ENCODE results near the gene CPAMD8.

The CPAMD8 gene

DNA sequence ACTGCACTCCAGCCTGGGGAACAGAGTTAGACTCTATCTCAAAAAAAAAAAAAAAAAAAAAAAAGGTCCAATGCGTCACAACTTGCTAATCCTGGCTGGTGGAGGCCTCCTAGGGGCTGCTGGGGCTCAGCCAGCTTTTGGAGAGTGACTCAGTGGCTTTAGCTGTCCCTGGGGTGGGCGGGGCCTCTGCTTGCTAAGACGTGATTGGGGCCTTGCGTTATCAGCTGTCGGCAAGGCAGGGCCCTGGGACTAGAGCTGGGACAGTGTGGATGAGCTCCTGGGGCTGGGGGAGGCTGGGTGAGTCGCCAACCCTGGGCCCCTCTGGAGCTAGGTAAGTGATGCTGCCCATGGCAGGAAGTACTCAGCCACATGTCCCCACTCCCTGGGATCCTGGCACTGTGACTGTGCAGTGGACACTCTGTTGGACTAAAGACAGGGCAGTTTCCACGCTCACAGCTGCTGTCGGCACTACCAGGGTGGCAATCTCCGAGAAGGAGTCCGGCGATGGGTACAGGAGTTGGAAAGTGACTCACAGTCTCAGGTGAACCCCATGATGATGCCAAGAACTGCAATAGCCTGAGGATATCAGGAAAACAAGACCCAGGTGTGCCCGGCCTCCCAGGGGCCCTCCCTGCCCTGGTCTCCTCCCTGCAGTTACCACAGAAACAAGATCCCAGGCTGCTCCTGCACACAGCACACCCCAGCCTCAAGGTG, 105.6 kb downstream of the CPAMD8 start:
- peak; percentile 38 for DNase-seq (ENCODE audit: low spot score)

- no peak for DNase-seq (ENCODE audit: low spot score)
Observed at GRCh38 chr19:16919496-16919895, 107.1 kb downstream of the CPAMD8 start.

DNA sequence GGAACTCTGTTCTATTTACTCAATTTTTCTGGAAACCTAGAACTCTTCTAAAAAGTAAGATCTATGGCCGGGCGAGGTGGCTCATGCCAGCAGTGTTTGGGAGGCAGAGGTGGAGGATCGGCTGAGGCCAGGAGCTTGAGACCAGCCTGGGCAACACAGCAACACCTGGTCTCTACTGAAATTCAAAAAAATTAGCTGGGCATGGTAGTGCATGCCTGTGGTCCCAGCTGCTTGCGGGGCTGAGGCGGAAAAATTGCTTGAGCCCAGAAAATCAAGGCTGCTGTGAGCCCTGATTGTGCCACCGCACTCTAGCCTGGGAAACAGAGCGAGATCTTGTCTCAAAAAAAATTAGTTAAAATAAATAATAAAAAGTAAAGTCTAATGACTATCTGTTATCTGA, 109.2 kb downstream of the CPAMD8 start:
- DNase-seq (ENCODE audit: low spot score), result no peak

DNA sequence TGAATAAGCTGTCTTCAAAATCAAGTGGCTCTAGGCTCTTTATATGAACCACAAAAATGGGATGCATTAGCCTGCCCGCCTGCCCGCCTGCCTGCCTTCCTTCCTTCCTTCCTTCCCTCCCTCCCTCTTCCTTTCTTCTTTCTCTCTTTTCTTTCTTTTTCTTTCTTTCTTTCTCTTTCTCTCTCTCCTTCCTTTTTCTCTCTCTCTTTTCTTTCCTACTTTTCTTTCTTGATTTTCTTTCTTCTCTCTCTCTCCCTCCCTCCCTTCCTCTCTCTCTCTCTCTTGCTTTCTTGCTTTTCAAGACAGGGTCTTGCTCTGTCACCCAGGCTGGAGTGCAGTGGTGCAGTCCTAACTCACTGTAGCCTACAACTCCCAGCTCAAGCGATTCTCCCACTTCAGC, 110.9 kb downstream of the CPAMD8 start:
- no peak for DNase-seq (ENCODE audit: low spot score)

- DNase-seq (ENCODE audit: low spot score), result no peak
Observed at GRCh38 chr19:16915135-16915534, 111.5 kb downstream of the CPAMD8 start.

DNA sequence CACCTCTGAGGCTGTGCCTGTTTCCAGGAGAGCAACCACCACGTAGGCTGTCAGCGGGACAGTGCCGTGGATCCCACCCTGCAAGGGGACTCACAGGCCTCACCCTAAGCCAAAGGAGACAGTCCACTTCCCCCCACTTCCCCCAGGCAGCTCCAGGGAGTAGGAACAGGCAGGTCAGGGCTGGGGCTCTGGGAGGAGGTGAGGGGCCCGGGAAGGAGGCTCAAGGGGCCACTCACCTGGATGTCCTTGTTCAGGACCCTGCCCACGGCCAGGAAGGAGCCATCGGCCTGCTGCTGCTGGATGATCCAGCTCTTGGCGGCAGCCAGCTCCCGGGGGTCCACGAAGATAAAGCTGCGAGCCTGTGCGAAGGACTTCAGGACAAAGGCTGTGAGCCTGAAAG, 112.2 kb downstream of the CPAMD8 start:
- DNase-seq (ENCODE audit: low spot score), result no peak

- no peak for DNase-seq (ENCODE audit: low spot score)
Observed at GRCh38 chr19:16912780-16913179, 113.8 kb downstream of the CPAMD8 start.

DNA sequence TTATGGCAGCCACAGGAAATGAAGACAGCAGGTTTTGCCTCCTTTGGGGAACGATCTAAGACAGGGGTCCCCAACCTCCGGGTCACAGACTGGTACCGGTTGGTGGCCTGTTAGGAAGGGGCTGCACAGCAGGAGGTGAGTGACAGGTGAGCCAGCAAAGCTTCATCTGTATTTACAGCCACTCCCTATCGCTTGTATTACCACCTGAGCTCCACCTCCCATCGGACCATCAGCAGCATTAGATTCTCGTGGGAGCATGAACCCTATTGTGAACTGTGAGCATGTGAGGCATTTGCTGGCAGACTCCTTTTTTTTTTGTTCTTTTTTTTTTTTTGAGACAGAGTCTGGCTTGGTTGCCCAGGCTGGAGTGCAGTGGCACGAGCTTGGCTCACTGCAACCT, 115.6 kb downstream of the CPAMD8 start:
- no peak for DNase-seq (ENCODE audit: low spot score)

DNA sequence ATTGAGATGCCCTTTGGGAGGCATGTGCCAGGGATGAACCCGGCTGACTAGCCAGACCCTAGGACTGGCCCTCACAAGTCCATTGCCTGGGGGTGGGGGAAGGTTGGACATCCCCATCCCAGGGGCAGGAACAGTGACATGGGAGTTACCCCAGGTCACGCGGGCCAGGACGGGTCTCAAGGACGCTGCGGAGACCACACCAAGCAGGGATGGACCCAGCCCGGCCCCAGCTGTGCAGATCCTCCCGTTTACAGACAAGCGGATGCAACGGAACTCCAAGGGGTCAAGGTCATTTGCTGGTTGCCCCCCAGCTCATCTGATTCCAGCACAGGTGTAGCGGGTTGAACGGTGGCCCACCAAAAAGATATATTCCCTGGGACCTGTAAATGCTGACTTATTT, 117.9 kb downstream of the CPAMD8 start:
- DNase-seq (ENCODE audit: low spot score), result no peak

- no peak for DNase-seq (ENCODE audit: low spot score)
Observed at GRCh38 chr19:16904599-16904998, 122.0 kb downstream of the CPAMD8 start.

DNA sequence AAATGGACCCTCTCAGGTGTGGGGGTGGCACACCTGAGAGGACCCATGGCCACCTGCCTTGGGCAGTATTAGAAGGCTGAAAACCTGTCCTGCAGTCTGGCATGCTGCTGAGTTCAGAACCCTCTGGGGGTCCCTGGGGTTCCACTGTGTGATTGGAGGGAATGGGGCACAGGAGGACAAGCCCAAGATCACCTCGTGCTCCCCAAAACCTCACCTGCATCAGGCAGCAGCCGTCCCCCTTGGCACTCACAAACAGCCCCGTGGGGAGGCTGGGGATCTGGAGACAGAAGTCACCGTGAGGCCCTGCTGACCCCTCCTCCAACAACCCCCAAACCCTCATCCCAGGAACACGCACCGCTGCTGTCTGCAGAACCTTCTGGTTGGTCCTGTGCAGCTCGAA, 123.3 kb downstream of the CPAMD8 start:
- DNase-seq (ENCODE audit: low spot score), result no peak

DNA sequence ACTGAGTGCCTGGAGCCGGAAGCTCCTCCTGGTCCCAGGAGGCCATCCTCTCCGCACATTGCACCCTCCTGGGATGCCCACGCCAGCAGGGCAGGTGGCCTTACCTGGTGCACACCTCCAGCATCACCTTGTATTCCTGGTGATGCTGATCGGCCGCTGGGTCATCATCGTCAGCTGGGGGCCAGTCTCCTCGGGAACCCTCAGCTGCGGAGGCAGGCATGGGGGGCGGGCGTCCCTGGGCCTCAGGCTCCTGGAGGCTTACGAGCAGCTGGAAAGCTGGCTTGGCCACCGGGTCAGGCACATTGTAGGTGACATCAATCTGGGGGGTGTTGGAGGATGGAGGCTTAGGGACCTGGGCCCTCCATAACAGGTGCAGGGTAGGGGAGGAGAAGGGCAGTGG, 124.1 kb downstream of the CPAMD8 start:
- no peak for DNase-seq (ENCODE audit: low spot score)

GRCh38 chr19:16901491-16902175, 125.0 kb downstream of the CPAMD8 start:
- no peak for DNase-seq (ENCODE audit: low spot score)

- no peak for DNase-seq (ENCODE audit: low spot score)
Observed at GRCh38 chr19:16899566-16900075, 127.0 kb downstream of the CPAMD8 start.

DNA sequence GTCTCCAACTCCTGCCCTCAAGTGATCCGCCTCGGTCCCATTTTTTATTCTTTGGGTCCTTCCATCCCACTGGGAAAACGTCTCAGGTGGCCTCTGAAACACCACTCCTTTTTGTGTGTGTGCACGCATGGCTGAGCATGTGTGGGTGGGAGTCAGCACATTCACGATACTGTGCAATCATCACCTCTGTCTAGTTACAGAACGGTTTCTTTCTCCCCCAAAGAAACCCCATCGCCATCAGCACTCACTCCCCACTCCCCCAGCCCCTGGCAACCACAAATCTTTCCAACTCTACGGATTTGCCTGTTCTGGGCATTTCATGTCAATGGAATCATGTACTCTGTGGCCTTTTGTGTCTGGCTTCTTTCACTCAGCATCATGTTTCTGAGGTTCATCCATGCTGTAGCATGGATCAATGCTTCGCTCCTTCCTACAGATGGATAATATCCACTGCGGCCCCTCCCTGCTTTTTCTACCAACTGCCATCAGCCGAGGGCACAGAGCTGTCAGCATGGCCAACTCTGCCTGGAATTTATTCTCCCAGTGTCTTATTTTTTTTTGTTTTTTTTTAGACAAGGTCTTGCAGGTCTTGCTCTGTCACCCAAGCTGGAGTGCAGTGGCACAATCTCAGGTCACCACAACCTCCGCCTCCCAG, 128.1 kb downstream of the CPAMD8 start:
- DNase-seq (ENCODE audit: low spot score), result no peak

DNA sequence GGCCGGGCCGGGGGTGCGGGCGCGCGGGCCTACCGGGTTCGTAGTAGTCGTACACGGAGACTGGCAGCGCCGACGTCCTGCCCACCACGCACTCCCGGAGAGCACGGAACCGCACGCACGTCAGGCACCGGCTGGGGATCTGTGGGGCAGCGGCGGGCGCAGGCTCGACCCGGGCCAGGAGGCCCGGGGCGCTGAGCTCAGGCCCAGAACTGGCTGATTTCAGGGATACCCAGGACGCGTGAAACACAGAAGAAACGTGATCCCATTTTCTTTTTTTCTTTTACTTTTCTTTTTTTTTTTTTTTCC, 128.8 kb downstream of the CPAMD8 start:
- no peak for DNase-seq (ENCODE audit: low spot score)

GRCh38 chr19:16897029-16897855, 129.4 kb downstream of the CPAMD8 start:
- DNase-seq (ENCODE audit: low spot score), result peak; percentile 73

- DNase-seq (ENCODE audit: low spot score), result no peak
Observed at GRCh38 chr19:16896146-16897028, 130.2 kb downstream of the CPAMD8 start.

DNA sequence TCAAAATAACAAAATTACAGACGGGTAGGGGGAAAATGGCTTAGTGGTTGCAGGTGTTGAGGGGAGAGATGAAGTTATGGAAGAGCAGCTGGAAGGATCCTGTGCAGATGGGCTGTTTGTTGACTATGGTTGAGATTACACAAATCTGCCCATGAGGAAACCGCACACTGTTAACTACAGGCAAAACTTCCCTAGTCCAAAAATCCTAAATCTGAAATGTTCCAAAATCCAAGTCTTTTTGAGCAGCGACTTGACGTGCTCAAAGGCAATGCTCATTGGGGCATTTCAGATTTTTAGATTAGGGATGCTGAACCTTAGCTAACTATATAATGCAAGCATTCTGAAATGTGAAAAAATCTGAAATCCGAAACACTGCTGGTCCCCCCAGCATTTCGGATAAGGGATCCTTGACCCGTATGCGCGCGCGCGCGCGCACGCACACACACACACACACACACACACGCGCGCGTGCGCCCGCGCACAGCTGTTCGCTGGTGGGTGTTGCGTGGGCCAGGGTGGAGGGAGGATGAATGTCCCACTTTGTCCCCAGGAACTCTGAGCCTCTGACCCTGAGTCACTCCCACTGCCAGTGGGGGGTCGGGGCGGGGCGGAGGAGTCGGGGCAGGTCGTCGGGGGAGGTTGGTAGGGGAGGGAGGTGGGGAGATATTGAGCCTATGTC, 131.0 kb downstream of the CPAMD8 start:
- DNase-seq (ENCODE audit: low spot score), result no peak

DNA sequence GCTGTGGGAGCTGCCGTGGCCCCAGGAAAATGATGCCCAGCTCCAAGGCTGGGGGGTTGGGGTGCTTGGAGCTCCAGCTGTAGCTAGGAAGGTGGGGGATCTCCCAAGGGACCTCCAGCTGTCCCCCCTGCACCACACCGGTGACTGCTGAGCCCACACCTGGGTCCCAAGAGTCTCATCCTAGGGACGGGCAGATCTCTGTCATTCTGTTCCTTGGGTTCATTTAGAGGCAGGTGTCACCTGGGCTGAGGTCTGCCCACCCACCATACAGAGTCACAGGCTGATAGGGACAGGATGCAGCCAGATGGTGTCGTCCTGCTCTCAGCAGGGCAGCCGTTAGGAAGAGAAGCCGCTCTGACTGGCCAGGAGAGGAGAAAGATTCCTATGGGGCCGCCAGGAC, 132.5 kb downstream of the CPAMD8 start:
- no peak for DNase-seq (ENCODE audit: low spot score)

- DNase-seq (ENCODE audit: low spot score), result no peak
Observed at GRCh38 chr19:16893686-16893989, 133.0 kb downstream of the CPAMD8 start.

Measured in hematopoietic multipotent progenitor cell treated with erythropoietin and hydrocortisone succinate and interleukin-3 and kit ligand, for 17 days (in vitro differentiated cells).